ENCODE measurements around the gene ARAP1.
A peak's percentile ranks its signal among the peaks of the same experiment; 100 is the strongest.

Gene ARAP1

DNA sequence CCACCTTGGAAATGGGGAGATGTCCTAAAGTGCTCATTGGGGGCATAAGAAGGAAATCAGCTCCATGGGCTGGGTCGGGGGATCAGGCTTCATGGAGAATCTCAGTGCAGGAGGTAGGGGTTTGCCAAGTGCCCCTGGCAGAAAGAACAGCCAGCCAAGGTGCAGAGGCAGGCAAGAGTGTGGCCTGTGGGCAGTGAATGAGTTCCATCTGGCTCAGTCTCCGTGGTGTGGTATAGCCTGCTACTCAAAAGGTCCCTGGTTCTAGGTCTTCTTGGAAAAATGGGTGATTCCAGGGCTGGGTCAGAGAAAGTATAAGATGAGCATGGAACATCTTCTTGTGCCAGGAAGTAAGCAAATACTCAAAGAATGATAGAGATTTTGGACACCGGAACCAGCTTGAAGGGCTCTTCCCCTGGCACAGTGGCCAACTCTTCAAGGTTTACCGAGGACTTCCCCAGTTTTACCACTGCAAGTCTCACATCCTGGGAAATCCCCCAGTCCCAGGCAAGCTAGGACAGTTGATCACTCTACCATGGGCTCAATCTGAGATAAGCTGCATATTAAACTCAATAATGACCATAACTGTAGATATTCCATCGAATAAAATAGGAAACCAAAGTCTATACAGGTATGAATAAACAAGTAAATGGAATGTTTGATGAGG, 10.6 kb upstream of the ARAP1 start:
- DNase-seq (ENCODE audit: low spot score): no peak

DNA sequence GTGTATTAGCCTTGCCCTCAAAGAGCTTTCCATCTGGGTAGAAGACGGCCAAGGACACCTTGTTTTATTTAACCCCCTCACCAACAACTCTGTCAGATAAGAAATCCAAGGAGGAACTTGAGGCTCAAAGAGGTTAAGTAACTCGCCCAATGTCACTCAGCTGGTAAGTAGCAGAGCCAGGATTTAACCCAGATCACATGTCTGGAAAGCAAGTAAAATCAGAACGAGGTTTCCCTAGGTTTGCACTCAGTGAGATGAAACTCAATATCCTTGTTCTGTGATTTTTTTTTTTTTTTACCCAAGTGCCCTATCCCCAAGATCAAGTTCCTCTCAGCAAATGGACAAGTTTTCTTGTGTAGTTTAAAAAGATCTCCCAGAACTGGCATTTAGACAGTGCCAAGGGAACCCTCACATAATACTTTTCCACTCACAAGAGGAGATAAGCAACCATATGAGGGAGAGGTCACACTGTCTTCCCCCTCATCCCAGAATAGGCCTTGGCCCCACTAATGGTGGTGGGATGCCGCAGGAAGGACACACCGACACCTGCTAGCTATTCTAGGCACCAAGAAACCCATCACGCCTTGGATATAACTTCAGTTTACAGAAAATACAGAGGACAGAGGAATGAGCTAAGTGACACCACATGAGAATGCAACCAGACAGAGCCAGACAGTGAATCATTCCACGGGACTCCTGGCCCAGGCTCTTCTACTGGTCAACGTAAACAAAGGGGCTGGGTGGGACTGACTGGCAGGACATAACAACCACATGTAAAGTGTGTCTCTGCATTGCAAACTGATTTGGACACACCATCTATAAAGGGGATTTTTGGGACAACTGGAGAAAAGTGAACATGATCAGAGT, 8.6 kb upstream of the ARAP1 start:
- DNase-seq (ENCODE audit: low spot score): no peak

DNA sequence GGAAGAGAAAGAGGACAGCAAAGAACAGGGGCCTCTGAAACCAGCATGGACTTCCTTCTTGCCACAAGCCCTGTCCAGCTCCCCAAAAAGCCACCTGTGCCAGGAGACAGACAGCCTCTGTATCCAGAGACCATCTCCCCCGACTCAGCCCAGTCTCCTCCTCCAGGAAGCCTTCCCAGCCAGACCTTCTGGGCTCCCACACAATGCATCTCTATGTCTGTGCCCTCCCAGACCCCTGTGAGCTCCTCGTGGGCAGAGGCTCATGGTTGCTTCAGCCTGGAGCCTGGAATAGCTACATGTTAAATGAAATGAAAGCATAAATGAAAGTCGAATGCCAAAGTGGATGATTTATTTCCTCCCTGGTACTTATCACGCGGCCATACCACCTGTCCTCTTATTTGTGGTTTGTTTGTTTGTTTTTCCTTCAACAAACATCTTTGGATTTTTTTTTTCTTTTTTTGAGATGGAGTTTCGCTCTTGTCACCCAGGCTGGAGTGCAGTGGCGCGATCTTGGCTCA, 7.3 kb upstream of the ARAP1 start:
- DNase-seq (ENCODE audit: low spot score): no peak

DNA sequence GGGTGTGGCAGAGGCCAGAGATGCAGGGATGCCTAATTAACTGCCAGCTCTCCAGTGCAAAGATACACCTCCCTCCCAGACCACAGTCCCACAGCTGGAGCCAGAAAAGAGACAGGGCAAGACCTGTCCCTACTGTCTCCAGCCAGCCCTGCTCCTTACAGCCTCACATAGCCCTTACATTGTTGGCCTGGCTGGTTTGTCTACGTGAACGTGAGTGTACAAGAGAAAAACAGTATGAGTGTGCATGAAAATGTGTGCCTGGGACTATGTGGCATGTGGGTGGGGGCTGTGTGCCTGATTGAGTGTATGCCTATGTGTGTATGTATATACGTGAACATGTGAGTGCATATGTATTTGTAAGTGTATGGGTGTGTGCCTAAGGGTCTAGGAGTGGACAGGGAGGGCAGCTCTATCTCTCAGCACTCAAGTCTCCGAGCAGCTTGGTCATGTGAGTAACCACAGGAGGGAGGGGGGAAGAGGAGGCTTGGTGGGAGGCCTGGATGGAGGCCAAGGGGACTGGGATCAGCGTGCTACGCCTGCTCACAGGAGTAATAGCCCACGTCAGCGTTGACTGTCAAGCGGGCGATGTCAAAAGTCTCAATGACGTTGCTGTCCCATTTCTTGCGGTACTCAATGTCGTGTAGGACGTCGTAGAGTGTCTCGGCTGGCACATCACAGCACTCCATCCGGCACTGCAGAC, 6.6 kb upstream of the ARAP1 start:
- DNase-seq (ENCODE audit: low spot score): no peak

DNA sequence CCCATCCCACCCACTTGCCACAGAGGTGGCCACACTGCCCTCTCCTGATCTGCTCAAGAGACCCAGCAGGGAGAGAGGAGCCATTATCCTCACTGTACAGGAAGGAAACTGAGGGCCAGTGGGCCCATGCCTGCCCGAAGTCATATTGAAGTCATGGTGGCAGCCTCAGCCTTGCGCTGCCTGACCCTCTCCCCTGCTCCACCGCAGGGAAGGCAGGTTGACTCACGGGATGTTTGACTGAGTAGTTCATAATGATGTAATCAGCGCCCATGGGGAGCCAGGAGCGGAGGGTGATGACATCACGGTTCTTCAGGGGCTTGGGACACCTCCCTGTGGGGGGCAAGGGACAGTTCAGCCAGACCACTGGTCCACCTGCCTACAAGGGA, 6.1 kb upstream of the ARAP1 start:
- DNase-seq (ENCODE audit: low spot score): no peak

DNA sequence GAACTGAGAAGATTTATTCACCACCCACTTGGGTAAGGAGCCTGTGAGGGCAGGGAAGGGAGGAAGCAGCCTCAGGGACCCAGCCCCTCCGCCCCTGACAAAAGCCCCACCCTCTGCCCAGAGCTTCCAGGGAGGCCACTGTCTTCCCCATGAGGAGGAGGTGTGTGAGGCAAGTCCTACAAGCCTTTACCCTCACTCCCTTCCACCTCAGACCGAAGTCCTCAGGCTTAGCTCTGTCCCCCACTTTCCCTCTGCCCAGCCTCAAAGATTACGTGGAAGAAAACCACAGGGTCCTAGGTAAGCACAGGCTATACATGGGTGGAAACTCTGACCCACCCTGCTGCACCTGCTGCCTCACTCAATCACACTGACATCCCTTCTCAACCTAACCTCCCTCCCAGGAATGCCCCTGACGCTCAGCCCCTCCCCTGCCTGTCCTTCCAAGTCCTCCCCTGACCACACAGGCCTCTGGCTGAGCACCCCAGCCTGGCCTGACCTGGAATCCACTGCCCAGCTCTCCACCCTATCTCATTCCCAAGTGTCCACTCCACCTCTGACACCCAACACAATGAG, 3.6 kb upstream of the ARAP1 start:
- DNase-seq (ENCODE audit: low spot score): no peak

DNA sequence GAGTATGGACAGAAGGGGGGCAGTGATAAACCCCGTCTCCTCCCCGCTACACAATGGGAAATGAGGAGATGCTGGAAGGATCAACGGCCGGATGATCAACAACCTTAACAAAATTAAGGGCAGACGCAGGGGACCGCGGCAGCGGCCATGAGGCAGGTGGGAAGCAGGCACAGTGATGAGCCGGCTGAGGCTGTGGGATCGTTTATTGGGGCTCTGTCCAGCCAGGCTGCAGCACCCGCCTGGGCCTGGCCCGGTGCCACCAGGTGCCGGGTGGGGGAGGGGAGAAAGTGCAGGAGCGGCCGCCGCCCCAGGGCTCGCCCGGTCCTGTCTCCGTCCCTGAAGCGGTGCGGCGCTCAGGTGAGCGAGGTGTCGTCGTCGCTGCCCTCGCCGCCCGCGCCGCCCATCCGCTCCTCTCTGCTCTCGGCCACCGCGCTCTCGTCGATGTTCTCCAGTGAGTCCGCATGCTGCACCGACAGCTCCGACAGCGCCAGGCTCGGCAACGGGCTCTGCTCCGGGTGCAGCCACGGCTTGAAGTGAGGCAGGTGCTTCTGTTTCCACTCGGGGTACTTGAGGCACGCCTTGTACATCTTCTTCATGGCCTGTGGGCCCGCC, 2.4 kb upstream of the ARAP1 start:
- DNase-seq (ENCODE audit: low spot score): no peak

DNA sequence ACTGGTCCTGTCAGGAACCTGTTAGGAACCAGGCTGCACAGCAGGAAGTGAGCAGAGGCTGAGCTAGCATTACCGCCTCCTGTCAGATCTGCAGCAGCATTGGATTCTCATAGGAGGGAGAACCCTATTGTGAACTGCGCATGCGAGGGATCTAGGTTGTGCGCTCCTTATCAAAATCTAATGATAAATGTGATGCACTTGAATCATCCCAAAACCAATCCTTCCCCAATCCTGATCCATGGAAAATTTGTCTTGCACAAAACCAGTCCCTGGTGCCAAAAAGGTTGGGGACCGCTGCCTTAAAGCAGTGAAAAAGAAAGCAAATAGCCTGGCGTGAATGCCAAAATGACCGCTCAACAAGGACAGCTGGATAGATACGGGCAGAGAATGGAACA, 1.9 kb upstream of the ARAP1 start:
- no peak for DNase-seq (ENCODE audit: low spot score)

DNA sequence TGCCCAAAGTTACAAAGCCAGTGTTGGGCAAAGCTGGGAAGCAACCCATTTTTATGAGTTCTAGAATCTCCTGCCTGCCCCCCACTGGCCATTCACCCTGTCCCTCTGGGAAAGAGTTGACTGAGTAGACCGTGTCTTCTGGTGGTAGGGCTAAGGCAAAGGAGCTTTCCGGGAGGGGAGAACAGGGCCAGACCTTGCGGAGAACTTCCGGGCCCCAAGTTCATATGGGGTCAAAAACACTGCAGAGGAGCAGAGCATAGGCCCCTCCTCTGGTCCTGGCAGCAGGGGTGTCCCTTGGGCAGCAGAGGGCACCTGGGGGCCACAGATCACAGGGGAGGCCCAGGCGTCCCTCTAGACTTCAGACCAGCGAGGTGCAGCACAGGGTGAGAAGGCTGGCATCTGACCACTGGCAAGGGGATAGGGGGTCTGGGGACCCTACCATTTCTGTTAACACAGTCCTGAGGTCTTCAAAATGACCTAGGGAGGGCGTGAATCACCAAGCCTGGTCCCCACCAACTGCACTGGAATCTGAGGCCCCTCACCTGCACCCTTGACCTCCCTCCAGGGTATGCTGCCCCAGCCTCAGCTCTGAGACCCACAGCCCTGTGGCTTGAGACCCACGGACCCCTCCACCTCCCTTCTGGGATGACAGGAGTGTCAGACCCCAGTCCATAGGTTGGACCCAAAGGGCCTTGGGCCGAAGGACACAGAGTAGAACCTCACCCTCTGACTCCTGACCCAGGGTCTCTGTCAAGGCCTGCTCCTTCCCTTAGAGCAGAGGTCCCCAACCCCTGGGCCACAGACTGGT, 1.3 kb upstream of the ARAP1 start:
- no peak for DNase-seq (ENCODE audit: low spot score)

DNA sequence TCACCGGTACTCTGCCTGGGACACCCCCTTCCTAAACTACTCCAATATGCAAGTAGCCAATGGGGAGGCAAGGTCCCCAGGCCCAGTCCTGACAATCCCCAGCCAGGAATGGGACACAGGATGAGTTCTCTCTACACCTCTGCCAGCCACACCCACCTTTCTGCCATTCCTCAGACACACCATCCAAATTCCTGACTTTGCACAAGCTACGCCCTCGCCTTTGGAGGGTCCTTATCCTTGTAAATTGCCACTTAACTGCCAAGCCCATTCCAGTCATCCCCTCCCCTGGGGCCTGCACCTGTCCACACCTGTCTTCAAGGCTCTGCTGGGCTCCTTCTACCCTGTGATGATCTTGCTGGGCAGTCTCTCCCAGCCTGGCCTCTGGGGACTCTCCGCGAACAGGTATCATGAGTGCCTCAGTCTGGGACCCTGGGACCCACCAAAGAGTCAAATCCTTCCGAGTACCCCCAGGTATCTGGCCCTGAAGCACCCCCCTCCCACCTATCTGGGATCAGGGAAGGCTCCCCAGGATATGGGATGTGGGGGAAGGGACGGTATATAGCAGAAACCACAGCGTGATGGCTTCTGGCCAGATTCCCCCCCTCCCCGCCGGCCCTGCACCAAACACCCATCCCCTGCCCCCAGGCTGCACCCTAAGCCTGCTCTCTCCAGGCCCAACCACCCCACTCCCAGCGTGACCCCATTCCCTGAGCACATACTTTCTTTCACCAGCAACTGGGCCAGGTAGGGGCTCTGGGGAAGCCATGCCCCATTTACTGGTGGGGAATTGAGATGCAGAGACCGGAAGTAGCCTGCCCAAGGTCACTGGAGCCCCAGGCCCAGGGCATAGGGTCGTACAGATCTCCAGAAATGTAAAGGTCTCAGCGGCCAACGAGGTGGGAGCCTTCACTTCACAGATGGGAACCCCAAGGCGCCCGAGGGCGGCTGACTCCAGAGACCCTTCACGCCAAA, 806 bp downstream of the ARAP1 start:
- no peak for DNase-seq (ENCODE audit: low spot score)

DNA sequence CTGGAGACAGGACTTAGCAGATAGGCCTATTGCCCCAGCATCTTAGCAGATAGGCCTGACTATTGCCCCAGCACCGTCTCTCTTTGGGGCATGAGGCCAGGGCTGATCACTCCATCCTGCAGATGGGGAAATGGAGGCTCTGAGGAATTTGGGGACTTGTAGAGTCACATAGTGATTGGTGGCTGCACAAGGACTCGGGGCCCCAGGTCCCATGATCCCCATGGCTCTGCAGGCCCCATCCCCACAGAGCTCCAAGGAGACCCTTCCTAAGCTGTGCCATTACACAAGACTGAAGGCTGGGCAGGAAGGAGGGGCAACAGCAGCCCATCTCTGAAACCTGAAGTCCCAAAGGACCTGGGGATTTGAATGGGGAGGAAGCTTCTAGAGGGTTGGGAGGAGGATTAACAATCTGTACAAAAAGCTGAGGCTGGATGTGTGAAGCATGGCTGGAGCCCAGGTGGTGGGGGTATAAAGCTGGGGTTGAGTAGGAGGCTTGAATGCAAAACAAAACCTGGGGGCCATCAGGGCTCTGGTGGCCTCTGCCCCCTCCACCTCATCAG, 1.6 kb downstream of the ARAP1 start:
- peak; percentile 72 for DNase-seq (ENCODE audit: low spot score)

DNA sequence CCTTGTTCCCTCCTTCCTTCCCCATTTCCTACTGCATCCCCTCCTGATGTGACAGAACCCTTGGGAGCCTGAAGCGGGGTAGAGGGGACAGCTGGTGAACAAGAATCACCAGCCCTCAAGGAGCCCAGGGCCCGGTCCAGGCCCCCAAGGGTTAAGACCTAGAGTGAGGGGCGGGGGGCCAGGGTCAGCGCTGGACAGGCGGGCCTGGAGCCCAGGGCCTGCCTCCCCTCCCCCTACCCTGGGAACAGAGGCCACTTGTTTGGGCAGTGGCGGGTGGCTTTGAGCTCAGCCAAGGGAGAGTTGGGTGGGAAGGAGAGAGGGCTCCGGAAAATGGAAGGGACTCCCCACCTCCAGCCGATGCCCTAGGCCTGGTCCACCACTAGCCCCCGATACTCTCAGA, 2.1 kb downstream of the ARAP1 start:
- no peak for DNase-seq (ENCODE audit: low spot score)

DNA sequence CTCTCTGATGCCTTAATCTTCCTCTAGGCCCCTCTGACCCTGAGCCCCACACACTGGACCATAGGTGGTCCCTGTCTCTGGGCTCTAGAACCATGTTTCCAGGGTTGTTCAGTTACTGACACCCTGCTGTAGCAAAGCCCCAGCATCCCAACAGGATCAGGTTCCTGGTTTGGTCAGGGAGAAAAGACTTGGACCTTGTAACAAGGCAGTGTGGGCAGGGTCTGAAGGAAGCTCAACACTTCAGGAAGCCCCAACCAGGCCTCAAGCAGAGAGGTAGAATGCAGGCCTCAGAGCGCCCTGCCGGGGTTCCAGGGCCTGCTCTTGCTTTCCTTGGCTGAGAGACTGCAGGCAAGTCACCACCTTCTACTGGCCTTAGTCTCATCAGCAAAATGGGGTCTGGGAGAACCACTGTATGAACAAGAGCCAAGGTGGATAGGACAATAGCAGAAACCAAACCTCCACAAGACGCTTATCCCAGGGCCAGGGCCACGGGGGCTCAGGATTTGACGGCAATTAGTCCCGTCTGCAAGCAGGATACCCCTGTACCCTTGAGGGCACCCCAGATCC, 4.8 kb downstream of the ARAP1 start:
- DNase-seq (ENCODE audit: low spot score): no peak

DNA sequence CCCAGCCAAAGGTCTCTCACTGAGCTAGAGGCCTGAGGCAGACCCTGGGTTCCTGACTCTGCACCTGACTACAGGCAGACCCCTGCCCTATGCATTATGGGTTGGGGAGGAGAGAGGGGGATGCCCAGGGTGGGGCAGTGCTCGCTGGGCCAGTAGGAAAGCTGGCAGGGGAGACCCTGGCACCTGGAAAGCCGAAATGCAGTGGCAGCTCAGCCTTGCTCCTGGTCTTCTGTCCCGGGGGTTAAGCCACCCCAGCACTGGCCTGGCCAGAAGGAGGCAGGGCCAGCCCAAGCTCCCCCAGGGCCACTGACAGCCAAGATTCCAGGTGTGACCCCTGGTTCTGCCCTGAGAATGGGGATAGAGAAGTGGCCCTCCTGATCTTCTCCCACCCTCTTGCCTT, 5.4 kb downstream of the ARAP1 start:
- DNase-seq (ENCODE audit: low spot score): no peak

DNA sequence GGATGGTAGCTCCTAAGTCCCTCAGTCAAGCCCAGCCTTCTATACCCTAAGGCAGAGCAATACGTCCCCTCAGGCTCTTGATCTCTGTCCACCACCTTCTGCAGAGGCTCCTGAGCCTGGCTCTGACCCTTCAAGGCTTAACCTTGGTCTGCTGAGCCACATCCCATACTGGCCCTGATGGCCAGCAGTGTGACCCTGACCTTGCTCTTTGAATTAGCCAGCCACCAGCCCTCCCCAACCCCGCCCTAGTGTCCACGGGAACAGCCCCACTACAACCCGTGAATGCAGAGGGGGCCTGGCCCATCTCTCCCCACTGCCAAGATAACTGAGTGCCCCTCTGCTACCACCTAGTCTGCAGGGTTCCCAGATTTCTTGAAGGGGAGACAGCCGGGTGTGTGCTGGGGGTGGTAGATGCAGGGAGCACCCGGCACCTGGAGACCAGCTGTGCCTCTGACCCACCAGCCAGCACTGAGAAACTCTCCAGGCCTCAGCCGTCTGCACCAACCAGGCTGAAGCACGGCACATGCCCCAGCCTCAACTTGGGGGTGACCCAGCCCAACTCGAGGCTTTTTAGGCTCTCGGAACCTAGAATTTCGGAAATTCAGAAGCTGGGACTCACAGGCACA, 6.2 kb downstream of the ARAP1 start:
- DNase-seq (ENCODE audit: low spot score): no peak

DNA sequence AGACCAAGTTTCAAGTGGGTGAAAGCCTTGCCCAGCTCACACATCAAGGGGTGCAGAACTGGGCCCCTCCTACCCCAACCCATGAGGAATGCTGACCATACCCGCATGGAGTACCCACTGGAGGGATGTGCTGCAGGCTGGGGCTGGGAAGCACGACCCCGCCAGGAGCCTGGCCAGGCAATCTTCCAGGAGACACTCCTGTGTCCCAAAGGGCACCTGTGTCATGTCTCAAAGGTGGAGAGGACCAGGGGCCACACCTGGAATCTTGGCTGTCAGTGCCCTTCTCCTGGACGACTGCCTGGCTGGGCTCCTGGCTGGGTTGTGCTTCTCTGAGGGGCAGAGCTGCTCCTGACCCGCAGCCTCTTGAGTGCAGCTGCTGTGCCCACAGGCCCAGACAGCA, 6.7 kb downstream of the ARAP1 start:
- DNase-seq (ENCODE audit: low spot score): no peak

DNA sequence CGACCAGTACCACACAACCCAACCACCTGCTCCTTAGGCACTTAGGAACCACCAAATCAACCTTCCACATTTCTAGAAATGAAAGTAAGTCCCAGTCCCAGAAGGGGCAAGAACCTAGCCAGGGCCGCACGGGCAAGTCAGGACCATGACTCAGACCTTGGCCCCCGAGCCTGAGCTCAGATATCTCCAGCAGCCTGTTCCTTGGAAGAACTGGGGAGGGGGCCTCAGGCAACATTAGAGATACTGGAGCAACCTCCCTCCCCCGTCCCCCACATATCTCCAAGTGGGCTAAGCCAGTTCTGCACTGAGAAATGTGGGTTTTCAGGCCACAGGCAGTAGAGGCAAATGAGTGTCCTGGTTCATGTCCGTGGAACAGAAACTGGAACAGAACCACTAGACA, 7.7 kb downstream of the ARAP1 start:
- no peak for DNase-seq (ENCODE audit: low spot score)

DNA sequence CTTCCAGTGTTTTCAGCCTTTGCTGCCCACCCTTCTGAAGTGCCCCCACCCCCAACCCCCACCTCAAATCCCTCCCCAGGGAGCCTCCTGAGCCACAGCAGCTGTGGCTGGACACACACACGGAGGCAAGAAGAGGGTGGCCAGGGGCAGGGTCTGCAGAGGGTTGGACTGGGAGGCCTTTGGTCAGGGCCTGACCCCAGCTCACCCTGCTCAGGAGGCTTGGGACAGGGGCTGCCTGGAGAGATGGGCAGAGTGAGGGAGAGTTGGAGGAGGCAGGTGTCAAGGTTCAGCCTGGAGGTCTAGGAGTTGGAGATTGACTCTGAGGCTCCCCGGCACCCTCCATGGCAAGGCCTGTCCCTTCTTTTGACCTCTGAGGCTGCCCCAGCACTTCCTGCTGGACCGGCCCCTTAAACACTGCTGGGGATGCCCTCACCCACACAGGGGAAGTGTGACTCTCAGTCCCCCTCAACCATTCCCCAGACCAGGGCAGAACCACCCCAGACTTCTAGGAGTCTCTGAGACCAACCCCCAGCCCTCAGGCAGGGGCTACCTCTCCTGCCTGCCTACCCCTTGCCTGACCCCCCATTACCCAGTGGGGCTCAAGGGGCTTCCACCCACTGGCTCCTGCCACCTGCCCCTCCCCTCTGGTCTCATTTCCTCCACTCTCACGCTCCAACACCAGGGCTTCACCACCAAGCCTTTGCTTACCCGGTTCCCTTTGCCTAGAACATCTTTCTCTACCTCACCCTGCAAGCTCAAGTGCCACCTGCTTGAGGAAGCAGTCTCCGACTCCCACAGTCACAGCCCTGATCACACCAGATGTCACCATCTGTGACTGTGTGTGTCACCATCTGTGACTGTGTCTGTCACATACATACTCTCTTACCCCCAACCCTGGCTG, 8.6 kb downstream of the ARAP1 start:
- DNase-seq (ENCODE audit: low spot score): peak; percentile 79
